ENCODE measurements around the gene PGA4. TPM values are rescaled to one million over a fixed set of nuclear protein-coding genes. Genes with fewer than 3 reads are reported as not detected.

The PGA4 gene
- total RNA-seq, 1 experiment from 2014 or later = not detected

GRCh38 chr11:61172888-61173287, 49.3 kb upstream of the PGA4 start:
- peaks cover 16% of the 10 kb centered on the region for H3K9me3 Mint-ChIP-seq
- H3K4me3 Mint-ChIP-seq = no peak overlapping the region
- POLR2A ChIA-PET = no interaction called here
- ATAC-seq (no peak), DNase-seq (ENCODE audit: low spot score) (no peak)
- no peaks in the 10 kb centered on the region for H3K4me1 Mint-ChIP-seq
- H3K36me3 Mint-ChIP-seq = no peaks in the 10 kb centered on the region
- peaks cover 9% of the 10 kb centered on the region for H3K27me3 Mint-ChIP-seq (ENCODE audit: low read depth)
- H3K27ac Mint-ChIP-seq = no peak overlapping the region
- TF ChIP-seq JAZF1 (CRISPR knock-in tag; IDR thresholded peaks at IDR 0.05) (no peak), ATF1 (CRISPR knock-in tag; IDR thresholded peaks at IDR 0.05) (no peak), E2F4 (CRISPR knock-in tag; IDR thresholded peaks at IDR 0.05; ENCODE audit: borderline replicate concordance, low read depth) (no peak), NR1H2 (CRISPR knock-in tag; IDR thresholded peaks at IDR 0.05) (no peak), ETV6 (CRISPR knock-in tag; IDR thresholded peaks at IDR 0.05) (no peak), ELF4 (CRISPR knock-in tag; IDR thresholded peaks at IDR 0.05; ENCODE audit: low read depth) (no peak), FOXJ3 (CRISPR knock-in tag; IDR thresholded peaks at IDR 0.05; ENCODE audit: borderline replicate concordance) (no peak), RELA (CRISPR knock-in tag; IDR thresholded peaks at IDR 0.05; ENCODE audit: borderline replicate concordance) (no peak), ZNF232 (CRISPR knock-in tag; IDR thresholded peaks at IDR 0.05) (no peak), MAX (CRISPR knock-in tag; IDR thresholded peaks at IDR 0.05) (no peak), EMX1 (CRISPR knock-in tag; IDR thresholded peaks at IDR 0.05) (no peak), GTF2I (CRISPR knock-in tag; conservative IDR thresholded peaks at IDR 0.05) (no peak), ZNF219 (CRISPR knock-in tag; IDR thresholded peaks at IDR 0.05; ENCODE audit: borderline replicate concordance) (no peak), ZNF425 (CRISPR knock-in tag; conservative IDR thresholded peaks at IDR 0.05) (no peak), FOXK1 (CRISPR knock-in tag; IDR thresholded peaks at IDR 0.05) (no peak), IRF2 (CRISPR knock-in tag; IDR thresholded peaks at IDR 0.05; ENCODE audit: borderline replicate concordance, low read depth) (no peak), USF2 (CRISPR knock-in tag; IDR thresholded peaks at IDR 0.05) (no peak), FOXP1 (CRISPR knock-in tag; IDR thresholded peaks at IDR 0.05; ENCODE audit: borderline replicate concordance) (no peak), AFF4 (CRISPR knock-in tag; IDR thresholded peaks at IDR 0.05; ENCODE audit: borderline replicate concordance) (no peak), CREM (CRISPR knock-in tag; IDR thresholded peaks at IDR 0.05) (no peak)
- CTCF ChIA-PET = no interaction called here

All from WTC11 (cell line).